Esophagus muscularis mucosa (tissue), 3 donors: ENCODE results near the gene UPF2.

Experiments
- POLR2A ChIP-seq: fragments of 450-650 bp; IDR thresholded peaks from one replicate; pipeline ENCODE4 v1.6.1; 2017; ENCODE audit warnings: antibody characterized with exemption, moderate library complexity, mild to moderate bottlenecking, low read depth
- POLR2AphosphoS5 ChIP-seq, 2 donors: sonication (generic); formaldehyde crosslinking; IDR thresholded peaks; one replicate each; pipeline ENCODE4 v1.6.1; 2017; ENCODE audit warnings: antibody characterized with exemption in 2 of 2
- TF ChIP-seq, protein P1 (sequence below), 3 experiments: fragments of 200-600 bp in 2 of 3; fragments of 450-650 bp in 1 of 3; sonication (generic) in 2 of 3; IDR thresholded peaks; one replicate each; pipeline ENCODE4 v1.5.1; 2017 to 2019; ENCODE audit warnings: antibody characterized with exemption in 3 of 3, mild to moderate bottlenecking in 2 of 3, moderate library complexity in 1 of 3

DNA sequence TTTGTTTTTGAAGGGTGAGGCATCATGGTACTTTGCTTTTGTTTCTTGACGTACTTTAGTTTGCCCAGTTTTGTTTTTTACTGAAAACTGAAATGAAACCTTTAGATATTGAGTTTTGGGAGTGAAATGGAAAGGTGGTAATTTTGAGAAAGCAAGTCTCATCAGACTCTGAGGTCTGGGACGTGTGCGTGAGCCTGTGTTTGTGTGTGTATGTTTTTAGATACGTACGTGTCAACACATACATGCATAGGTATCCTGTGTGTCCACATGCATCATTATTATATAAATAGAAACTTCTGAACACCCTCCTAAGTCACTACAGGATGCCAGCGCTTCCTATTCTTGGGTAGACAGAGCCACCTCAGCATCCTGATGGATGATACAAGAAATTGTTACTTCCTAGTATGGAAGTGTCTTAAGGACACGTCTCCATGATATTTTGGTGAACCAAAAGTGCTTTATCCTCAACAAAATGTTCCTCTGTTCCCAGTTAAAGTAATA lies 171.7 kb downstream of the UPF2 start:
- TF ChIP-seq, protein P1, sequence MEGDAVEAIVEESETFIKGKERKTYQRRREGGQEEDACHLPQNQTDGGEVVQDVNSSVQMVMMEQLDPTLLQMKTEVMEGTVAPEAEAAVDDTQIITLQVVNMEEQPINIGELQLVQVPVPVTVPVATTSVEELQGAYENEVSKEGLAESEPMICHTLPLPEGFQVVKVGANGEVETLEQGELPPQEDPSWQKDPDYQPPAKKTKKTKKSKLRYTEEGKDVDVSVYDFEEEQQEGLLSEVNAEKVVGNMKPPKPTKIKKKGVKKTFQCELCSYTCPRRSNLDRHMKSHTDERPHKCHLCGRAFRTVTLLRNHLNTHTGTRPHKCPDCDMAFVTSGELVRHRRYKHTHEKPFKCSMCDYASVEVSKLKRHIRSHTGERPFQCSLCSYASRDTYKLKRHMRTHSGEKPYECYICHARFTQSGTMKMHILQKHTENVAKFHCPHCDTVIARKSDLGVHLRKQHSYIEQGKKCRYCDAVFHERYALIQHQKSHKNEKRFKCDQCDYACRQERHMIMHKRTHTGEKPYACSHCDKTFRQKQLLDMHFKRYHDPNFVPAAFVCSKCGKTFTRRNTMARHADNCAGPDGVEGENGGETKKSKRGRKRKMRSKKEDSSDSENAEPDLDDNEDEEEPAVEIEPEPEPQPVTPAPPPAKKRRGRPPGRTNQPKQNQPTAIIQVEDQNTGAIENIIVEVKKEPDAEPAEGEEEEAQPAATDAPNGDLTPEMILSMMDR (IDR thresholded peaks at IDR 0.05), result no peak
- TF ChIP-seq POLR2AphosphoS5 (IDR thresholded peaks at IDR 0.05), result no peak
- no peak for TF ChIP-seq POLR2A
